ENCODE results near the gene PAQR8. TPM values are rescaled to one million over a fixed set of nuclear protein-coding genes. Genes with fewer than 3 reads are reported as not detected.

The PAQR8 gene, protein sequence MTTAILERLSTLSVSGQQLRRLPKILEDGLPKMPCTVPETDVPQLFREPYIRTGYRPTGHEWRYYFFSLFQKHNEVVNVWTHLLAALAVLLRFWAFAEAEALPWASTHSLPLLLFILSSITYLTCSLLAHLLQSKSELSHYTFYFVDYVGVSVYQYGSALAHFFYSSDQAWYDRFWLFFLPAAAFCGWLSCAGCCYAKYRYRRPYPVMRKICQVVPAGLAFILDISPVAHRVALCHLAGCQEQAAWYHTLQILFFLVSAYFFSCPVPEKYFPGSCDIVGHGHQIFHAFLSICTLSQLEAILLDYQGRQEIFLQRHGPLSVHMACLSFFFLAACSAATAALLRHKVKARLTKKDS
- polyA plus RNA-seq (ENCODE audit: insufficient read length in 3 of 3), result 10 to 100 TPM; 25.7 to 31.3 (median 29.3) TPM

DNA sequence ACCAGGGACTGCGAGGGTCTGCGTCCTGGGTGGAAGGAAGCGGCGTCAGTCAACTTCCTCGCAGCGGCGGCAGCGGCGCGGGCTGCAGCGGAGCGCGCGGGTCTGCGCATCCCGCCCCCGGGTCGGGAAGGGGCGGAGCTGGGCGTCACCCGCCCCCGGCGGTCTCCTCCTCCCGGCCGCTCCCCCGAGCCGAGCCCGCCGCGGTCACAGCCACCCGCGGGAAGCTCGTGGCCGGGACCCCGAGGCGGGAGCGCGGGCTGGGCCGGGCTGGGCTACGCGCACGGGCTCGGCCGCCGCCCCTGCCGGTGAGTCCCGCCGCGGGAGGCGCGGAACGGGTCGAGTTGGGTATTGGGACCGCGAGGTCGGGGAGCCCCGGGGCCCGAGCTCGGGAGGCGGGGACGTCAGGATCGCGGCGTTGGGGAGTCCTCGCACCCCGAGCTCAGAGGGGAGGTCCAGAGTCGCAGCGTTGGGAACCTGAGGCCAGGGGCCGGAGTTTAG, at the start of gene PAQR8:
TSS of gene PAQR8 (plus strand) at position 207 of the 498 bp plus-strand sequence. CDS start 41,063 bp downstream, outside the sequence.
- peak; percentile 40 to 60 (median 56) for DNase-seq (ENCODE audit: low read depth in 3 of 3, low spot score in 2 of 3)

DNA sequence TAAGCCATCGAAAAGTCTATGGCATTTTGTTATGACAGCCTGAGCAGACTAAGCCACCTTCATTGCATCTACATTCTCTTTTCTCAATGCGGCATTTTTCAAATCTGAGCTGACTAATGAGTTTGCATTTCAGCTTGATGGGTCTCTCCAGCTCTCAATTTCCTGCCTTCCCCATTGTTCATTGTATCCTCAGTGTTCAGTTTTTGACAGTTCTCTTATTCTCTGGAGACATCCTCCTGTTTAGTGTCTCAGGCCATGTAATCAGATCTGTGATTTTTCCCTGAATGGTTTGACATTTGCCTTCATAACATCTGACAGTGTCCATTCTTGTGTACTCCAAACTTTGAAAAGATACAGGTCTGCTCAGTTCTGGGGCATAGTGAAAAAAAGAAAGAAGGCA, 49.5 kb upstream of the PAQR8 start:
- no peak for DNase-seq (ENCODE audit: low read depth in 3 of 3, low spot score in 2 of 3)

GRCh38 chr6:52314752-52315151, 47.2 kb upstream of the PAQR8 start:
- no peak for DNase-seq (ENCODE audit: low read depth in 3 of 3, low spot score in 2 of 3)

GRCh38 chr6:52317211-52317610, 44.7 kb upstream of the PAQR8 start:
- DNase-seq (ENCODE audit: low read depth in 3 of 3, low spot score in 2 of 3), result no peak

GRCh38 chr6:52317841-52318581, 43.9 kb upstream of the PAQR8 start:
- no peak for DNase-seq (ENCODE audit: low read depth in 3 of 3, low spot score in 2 of 3)

GRCh38 chr6:52324189-52324588, 37.8 kb upstream of the PAQR8 start:
- no peak for DNase-seq (ENCODE audit: low read depth in 3 of 3, low spot score in 2 of 3)

GRCh38 chr6:52325695-52326471, 36.1 kb upstream of the PAQR8 start:
- DNase-seq (ENCODE audit: low read depth in 3 of 3, low spot score in 2 of 3), result no peak

- no peak for DNase-seq (ENCODE audit: low read depth in 3 of 3, low spot score in 2 of 3)
These were observed 35.2 kb upstream of the PAQR8 start for GRCh38 chr6:52326540-52327364.

DNA sequence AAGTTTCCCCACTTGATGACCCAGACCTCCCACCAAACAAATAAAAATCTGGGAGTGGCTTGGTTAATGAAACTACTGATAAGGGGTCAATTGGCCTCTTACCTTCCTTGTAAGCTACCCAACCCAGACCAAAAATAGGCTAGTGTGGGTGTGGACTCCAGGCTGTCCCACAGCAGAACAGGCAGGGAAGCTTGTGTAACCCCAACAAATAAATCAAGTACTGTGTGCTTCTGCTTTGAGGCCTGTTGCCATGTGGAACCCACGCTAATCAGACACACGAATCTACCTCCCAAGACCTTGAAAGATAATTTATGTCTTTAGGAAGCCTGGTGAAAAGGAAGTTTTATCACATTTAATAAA, 33.7 kb upstream of the PAQR8 start:
- no peak for DNase-seq (ENCODE audit: low read depth in 3 of 3, low spot score in 2 of 3)

DNA sequence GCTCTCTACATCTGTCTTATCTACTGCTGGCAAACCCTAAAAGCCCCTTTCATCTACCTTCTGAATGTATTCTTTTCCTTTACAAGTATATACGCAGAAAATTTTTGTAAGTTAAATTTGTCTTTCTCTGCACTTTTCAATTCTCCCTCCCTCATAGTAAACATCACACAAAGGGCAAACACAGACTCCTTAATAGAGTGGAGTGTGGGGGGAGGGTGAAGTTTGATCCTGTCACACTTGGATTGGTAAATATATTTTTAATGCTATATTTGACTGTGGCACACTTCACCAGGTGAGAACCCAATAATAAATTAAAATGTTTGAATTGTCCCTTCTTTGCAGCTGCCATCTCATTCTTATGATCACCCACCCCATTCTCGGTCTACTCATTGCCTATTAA, 33.2 kb upstream of the PAQR8 start:
- DNase-seq (ENCODE audit: low read depth in 3 of 3, low spot score in 2 of 3), result no peak

GRCh38 chr6:52330470-52330869, 31.5 kb upstream of the PAQR8 start:
- DNase-seq (ENCODE audit: low read depth in 3 of 3, low spot score in 2 of 3), result no peak

- DNase-seq (ENCODE audit: low read depth in 3 of 3, low spot score in 2 of 3), result no peak
These were observed 30.0 kb upstream of the PAQR8 start for GRCh38 chr6:52331793-52332457.

- DNase-seq (ENCODE audit: low read depth in 3 of 3, low spot score in 2 of 3), result no peak
These were observed 28.1 kb upstream of the PAQR8 start for GRCh38 chr6:52333840-52334200.

DNA sequence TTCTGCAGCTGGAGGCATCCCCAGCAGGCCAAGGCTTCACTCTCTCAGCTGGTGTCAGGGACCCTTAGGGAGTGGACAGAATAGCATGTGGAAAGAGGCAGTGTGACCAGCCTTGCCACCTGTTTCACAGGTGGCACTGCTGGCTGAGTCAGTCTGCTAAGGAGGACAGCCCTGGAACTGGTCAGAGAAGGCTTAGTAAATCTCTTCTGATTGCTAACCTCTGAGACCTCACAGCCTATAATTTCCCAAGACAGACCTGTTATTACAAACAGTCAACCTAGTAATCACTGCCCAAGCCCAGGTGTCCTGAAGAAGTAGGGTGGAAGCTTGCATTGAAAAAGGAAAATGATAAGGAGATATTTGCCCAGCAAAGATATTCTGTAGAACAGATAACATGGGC, 26.4 kb upstream of the PAQR8 start:
- no peak for DNase-seq (ENCODE audit: low read depth in 3 of 3, low spot score in 2 of 3)

DNA sequence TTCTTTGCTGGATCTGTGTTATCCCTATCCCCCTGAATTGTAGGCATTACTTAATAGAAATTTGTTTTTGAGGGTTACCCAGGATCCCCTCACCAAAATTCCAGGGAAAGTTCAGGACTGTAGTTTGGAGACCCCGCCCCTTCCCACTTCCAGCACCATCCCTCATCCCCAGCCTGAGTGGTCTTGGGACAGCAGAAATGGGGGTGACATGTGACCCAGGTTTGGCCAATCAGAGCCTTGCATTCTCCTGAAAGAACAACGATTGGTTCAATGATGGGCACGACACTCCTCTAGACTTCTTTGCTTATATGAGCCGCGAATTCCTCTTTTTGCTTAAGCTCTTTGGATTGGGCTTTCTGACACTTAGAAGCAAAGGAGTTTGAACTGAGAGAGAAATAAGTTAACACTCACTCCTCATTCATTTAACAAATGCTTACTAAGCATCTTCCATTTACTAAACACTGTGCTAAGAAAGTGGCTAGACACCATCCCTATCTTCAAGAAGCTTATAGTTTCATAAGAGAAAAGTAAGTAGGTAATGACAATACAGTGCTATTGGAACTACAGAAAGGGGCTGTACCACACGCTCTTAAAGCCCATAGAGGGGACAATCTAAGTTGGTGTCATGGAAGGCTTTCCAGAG, 24.9 kb upstream of the PAQR8 start:
- no peak for DNase-seq (ENCODE audit: low read depth in 3 of 3, low spot score in 2 of 3)

GRCh38 chr6:52337633-52338290, 24.2 kb upstream of the PAQR8 start:
- no peak for DNase-seq (ENCODE audit: low read depth in 3 of 3, low spot score in 2 of 3)

DNA sequence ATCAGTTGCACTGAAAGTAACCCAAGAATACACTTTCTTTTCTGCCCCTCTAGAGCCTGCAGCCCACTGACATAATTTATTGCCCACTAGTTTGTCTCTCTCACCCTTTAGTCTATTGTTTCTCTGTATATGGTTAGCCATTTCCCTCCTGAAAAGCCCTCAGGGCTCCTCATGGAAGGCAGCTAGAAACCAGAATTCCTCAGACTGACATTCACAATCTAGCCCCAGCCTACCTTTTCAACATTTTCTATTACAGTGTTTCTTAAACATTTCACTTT, 21.4 kb upstream of the PAQR8 start:
- DNase-seq (ENCODE audit: low read depth in 3 of 3, low spot score in 2 of 3), result no peak

DNA sequence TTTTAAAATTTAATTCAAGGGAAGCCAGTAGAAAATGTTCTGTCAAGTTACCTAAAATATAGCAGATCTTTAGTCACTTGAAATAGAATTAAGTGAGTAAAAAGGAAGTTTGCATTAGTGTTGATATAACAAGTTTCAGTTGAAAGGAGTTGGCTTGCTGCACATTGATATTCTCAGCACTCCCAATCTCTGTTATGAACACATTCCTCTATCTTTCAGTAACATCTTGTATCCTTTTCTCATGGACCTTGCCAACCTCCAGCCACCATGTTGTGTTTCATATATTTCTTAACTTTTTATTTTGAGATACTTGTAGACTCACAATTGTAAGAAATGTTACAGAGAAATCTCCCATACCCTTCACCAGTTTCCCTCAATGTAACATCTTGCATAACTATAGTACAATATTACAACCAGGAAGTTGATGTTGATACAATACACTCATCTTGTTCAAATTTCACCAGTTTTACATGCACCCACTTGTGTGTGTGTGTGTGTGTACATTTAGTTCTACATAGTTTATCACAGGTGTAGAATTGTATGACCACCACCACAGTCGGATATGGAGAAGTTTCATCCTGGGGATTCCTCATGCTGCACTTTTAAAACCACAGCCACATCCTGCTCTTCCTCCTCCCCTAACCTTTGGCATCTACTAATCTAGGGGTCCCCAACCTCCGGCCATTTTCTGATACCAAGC, 20.2 kb upstream of the PAQR8 start:
- DNase-seq (ENCODE audit: low read depth in 3 of 3, low spot score in 2 of 3), result no peak
